Kidney (tissue), 14 donors: ENCODE results near the gene UBL4B. TPM values are rescaled to one million over a fixed set of nuclear protein-coding genes. Genes with fewer than 3 reads are reported as not detected.
A peak's percentile ranks its signal among the peaks of the same experiment; 100 is the strongest.

Source experiments
- DNase-seq, 5 donors: peaks; one replicate each; pipeline ENCODE4 v3.0.0-alpha.2; 2013 to 2020
- FAIRE-seq: peaks from 2 replicates; lab custom pipeline; 2012; peaks lifted over from hg19 to GRCh38; lab: Jason Lieb, UNC
- H3K27ac ChIP-seq, 2 donors: one replicate each; pipeline ENCODE4 v1.7.0; 2013; ENCODE audit warnings: low read depth in 2 of 2, low read length in 2 of 2, inconsistent platforms in 1 of 2
- H3K27me3 ChIP-seq: one replicate; pipeline ENCODE4 v1.7.1; 2013; ENCODE audit warnings: low read length, inconsistent platforms; ENCODE audit not compliant: control insufficient read depth, insufficient read depth
- H3K36me3 ChIP-seq, 3 donors: one replicate each; pipeline versions ENCODE4 v1.7.0 to v1.7.1; 2013; ENCODE audit warnings: low read length in 3 of 3, control low read depth in 1 of 3, inconsistent platforms in 1 of 3; ENCODE audit not compliant: insufficient read depth in 3 of 3, control insufficient read depth in 2 of 3
- H3K4me1 ChIP-seq, 3 donors: one replicate each; pipeline versions ENCODE4 v1.7.0 to v1.7.1; 2013; ENCODE audit warnings: low read length in 3 of 3, inconsistent platforms in 1 of 3, low read depth in 1 of 3; ENCODE audit not compliant: control insufficient read depth in 2 of 3, insufficient read depth in 2 of 3
- H3K4me3 ChIP-seq, 3 donors: one replicate each; pipeline versions ENCODE4 v1.7.0 to v1.8.1; 2013; ENCODE audit warnings: low read length in 3 of 3, control low read depth in 1 of 3, inconsistent platforms in 1 of 3
- H3K9ac ChIP-seq, 3 donors: one replicate each; pipeline versions ENCODE4 v1.7.0 to v1.7.1; 2013; ENCODE audit warnings: low read length in 3 of 3, control low read depth in 1 of 3, inconsistent platforms in 1 of 3
- H3K9me3 ChIP-seq, 3 donors: one replicate each; pipeline versions ENCODE4 v1.7.0 to v1.7.1; 2013; ENCODE audit warnings: low read length in 3 of 3, control low read depth in 1 of 3, inconsistent platforms in 1 of 3; ENCODE audit not compliant: control insufficient read depth in 2 of 3, insufficient read depth in 1 of 3
- intact Hi-C: fragments of 100-400 bp; cut with DNase I; formaldehyde crosslinking; loops from one replicate; pipeline ENCODE4 v1.11.1; 2022
- polyA plus RNA-seq: library from polyadenylated mRNA; stranded (reverse); fragments of 350-450 nt; fragmentation: Illumina TruSeq; extraction: RNeasy Lipid Tissue Mini Kit (QIAGEN cat#74804); gene quantifications from one replicate; pipeline ENCODE4 v1.2.3, GENCODE V29; 2014; ENCODE audit warnings: low read depth, low replicate concordance; ENCODE audit not compliant: insufficient read depth
- total RNA-seq: library from RNA; stranded (reverse); fragmentation: NEBNext Ultra II Directional; extraction: Animal tissue kit (Norgen Biotek cat#: 25700); gene quantifications from one replicate; pipeline ENCODE4 v1.2.1, GENCODE V29; 2021
- TF ChIP-seq, protein P1 (sequence below): IDR thresholded peaks from 3 replicates; pipeline ENCODE4 v1.5.1; 2012; ENCODE audit warnings: mild to moderate bottlenecking, moderate library complexity, borderline replicate concordance; ENCODE audit not compliant: insufficient read depth; ENCODE audit errors: extremely low read depth
- donor health status: control.
- donor health status: control.
- donor health status: control.
- donor health status: control.
- donor health status: control.
- donor health status: DM: yes; HTN: yes; CAD: no.
- donor health status: Normal renal cell carcinoma (clear cell type).

The UBL4B gene
- total and polyA plus RNA-seq, 2 donors from 2014 or later: not detected

GRCh38 chr1:110097507-110098221 is 14.6 kb upstream of the UBL4B start:
- FAIRE-seq: no peak
- no peaks in the 10 kb centered on the region for H3K9me3 ChIP-seq
- H3K27me3 ChIP-seq: no peaks in the 10 kb centered on the region
- intact Hi-C loops: no loop called here
- no peaks in the 10 kb centered on the region for H3K4me1 ChIP-seq
- TF ChIP-seq, protein P1, sequence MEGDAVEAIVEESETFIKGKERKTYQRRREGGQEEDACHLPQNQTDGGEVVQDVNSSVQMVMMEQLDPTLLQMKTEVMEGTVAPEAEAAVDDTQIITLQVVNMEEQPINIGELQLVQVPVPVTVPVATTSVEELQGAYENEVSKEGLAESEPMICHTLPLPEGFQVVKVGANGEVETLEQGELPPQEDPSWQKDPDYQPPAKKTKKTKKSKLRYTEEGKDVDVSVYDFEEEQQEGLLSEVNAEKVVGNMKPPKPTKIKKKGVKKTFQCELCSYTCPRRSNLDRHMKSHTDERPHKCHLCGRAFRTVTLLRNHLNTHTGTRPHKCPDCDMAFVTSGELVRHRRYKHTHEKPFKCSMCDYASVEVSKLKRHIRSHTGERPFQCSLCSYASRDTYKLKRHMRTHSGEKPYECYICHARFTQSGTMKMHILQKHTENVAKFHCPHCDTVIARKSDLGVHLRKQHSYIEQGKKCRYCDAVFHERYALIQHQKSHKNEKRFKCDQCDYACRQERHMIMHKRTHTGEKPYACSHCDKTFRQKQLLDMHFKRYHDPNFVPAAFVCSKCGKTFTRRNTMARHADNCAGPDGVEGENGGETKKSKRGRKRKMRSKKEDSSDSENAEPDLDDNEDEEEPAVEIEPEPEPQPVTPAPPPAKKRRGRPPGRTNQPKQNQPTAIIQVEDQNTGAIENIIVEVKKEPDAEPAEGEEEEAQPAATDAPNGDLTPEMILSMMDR: no peak
- no peak overlapping the region for H3K4me3 ChIP-seq
- no peaks in the 10 kb centered on the region for H3K36me3 ChIP-seq
- no peak overlapping the region for H3K9ac ChIP-seq
- no peak for DNase-seq
- H3K27ac ChIP-seq: no peak overlapping the region

- Histone ChIP-seq H3K27ac (no peak overlapping the region), H3K9ac (no peak overlapping the region), H3K4me1 (no peaks in the 10 kb centered on the region), H3K9me3 (no peaks in the 10 kb centered on the region), H3K36me3 (no peaks in the 10 kb centered on the region), H3K27me3 (no peaks in the 10 kb centered on the region), H3K4me3 (no peak overlapping the region)
- no peak for FAIRE-seq
- peak in 1 of 5 donors; percentile 54 for DNase-seq
- TF ChIP-seq, protein P1: no peak
- intact Hi-C loops: no loop called here
Observed at GRCh38 chr1:110098222-110099026, 13.8 kb upstream of the UBL4B start.

DNA sequence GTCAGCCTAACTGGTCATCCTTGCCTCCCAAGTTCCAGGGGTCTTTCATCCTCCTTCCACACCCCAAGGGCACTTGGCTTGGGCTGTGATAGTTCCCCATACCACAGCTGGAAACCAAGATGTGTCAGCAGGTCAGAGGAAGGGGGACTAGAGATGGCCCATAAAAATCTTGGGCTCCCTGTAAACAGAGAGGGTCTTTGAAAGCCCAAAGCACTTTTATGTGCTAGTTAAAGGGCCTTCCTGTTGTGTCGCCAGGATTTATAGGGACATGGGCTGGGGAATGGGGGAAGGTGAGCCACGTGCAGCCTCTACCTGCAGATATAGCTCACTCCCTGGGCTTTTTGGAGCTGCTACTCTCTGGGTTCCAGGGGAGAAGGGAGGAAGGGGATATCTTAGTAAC is 11.9 kb upstream of the UBL4B start:
- Histone ChIP-seq H3K9me3 (no peaks in the 10 kb centered on the region), H3K36me3 (no peaks in the 10 kb centered on the region), H3K9ac (no peak overlapping the region), H3K4me1 (no peaks in the 10 kb centered on the region), H3K27me3 (no peaks in the 10 kb centered on the region), H3K4me3 (no peak overlapping the region), H3K27ac (no peak overlapping the region)
- intact Hi-C loops: loop anchor here (10.0 kb wide), 1 partner anchor 46 kb away; no protein-coding TSS in a partner anchor
- TF ChIP-seq, protein P1: no peak
- FAIRE-seq (no peak), DNase-seq (no peak)
